AG04449 (cell line): Measurements from ENCODE around the gene FARSA.

Source experiments
- CTCF ChIA-PET: fragments of 350-600 bp; formaldehyde crosslinking; extraction: SDS; loops from one replicate; lab custom pipeline; 2021; ENCODE audit warnings: antibody characterized with exemption; lab: Yijun Ruan, JAX
- POLR2A ChIA-PET: fragments of 400-600, 350-600 bp; formaldehyde crosslinking; extraction: SDS; loops from one replicate; lab custom pipeline; 2020; ENCODE audit warnings: antibody characterized with exemption, inconsistent platforms; lab: Yijun Ruan, JAX
- DNase-seq: peaks from one replicate; pipeline ENCODE4 v3.0.0-alpha.2; 2010; ENCODE audit warnings: low read depth, low spot score
- H3K4me3 ChIP-seq: 2 replicates; pipeline ENCODE4 v1.5.1; 2011; ENCODE audit warnings: low read depth, mild to moderate bottlenecking, control low read depth, low read length
- TF ChIP-seq, protein P1 (sequence below): IDR thresholded peaks from one replicate; pipeline ENCODE4 v1.5.1; 2011; ENCODE audit warnings: mild to moderate bottlenecking, moderate library complexity, low read length, control low read depth, inconsistent platforms; ENCODE audit not compliant: insufficient read depth; ENCODE audit errors: missing control alignments

FARSA gene

DNA sequence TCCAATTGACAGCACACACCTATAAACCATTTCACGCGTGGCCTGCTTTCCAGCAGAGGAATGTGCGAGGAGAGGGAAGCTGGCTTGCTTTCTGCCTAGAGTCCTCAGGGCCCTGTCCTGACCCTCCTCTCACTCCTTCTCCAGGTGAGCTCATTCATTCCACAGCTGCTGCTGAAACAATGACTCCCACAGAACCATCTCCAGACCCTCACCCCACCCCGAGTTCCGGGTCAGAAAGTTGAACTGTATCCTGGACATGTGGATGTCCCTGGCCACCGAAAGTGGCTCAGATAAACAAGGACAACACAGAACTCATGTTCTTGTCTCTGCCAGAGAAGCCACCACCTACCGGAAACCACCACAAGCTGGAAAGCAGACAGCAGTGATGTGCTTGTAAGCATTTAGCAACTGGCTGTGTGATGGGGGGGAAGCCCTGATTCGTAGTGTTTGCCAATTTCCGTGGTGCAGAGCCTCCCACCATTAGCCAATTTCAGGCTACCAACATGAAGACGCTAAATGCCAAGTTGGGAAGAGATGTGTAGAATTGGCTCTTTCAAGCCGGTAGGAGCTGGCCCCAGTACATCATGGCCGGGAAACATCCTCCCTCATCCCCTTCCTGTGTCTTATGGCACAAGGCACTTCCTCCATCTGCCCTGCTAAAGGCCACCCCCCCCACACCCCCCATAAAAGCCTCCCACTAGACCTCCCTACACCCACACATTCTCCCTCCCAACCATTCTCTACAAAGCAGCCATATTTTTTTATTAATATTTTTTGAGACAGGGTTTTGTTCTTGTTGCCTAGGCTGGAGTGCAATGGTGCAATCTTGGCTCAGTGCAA, 19.4 kb downstream of the FARSA start:
- no peak overlapping the region for H3K4me3 ChIP-seq
- DNase-seq, result no peak
- POLR2A ChIA-PET, result no interaction called here
- CTCF ChIA-PET, result interaction anchor here (0.9 to 1.4 kb wide), 3 partner anchors 24 to 194 kb away, joined by 3 to 7 read pairs (median 4); no protein-coding TSS in a partner anchor
- TF ChIP-seq, protein P1, sequence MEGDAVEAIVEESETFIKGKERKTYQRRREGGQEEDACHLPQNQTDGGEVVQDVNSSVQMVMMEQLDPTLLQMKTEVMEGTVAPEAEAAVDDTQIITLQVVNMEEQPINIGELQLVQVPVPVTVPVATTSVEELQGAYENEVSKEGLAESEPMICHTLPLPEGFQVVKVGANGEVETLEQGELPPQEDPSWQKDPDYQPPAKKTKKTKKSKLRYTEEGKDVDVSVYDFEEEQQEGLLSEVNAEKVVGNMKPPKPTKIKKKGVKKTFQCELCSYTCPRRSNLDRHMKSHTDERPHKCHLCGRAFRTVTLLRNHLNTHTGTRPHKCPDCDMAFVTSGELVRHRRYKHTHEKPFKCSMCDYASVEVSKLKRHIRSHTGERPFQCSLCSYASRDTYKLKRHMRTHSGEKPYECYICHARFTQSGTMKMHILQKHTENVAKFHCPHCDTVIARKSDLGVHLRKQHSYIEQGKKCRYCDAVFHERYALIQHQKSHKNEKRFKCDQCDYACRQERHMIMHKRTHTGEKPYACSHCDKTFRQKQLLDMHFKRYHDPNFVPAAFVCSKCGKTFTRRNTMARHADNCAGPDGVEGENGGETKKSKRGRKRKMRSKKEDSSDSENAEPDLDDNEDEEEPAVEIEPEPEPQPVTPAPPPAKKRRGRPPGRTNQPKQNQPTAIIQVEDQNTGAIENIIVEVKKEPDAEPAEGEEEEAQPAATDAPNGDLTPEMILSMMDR, result no peak

DNA sequence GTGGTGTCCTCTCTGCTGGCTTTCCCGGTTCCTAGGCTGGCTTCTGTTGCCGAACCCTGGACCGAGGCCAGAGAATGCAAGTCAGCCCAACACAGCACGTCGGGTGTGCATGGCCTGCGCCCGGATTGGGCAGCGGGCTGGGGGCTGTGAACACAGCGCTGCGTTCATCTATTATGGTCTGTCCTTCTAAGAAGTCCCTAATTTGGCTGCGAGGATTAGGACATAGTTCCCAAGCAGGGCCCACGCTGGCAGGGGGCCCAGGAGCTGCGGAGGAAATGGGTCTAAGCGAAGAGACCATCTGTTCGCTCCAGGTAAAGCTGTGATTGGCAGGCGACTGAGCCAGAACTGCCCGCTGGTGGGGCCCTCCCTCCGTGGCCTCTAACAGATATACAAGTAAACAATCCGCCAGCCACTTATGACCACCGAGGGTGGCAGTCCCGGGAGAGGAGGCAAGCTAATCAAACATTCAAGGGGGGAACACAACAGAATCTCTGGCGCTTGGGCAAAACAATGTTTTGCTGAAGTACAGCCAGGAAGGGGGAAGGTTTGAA, 20.4 kb downstream of the FARSA start:
- POLR2A ChIA-PET, result no interaction called here
- DNase-seq, result no peak
- no peak overlapping the region for H3K4me3 ChIP-seq
- CTCF ChIA-PET, result interaction anchor here (0.9 to 1.4 kb wide), 5 partner anchors 14 to 193 kb away, joined by 3 to 7 read pairs (median 4); no protein-coding TSS in a partner anchor
- TF ChIP-seq, protein P1, result no peak

DNA sequence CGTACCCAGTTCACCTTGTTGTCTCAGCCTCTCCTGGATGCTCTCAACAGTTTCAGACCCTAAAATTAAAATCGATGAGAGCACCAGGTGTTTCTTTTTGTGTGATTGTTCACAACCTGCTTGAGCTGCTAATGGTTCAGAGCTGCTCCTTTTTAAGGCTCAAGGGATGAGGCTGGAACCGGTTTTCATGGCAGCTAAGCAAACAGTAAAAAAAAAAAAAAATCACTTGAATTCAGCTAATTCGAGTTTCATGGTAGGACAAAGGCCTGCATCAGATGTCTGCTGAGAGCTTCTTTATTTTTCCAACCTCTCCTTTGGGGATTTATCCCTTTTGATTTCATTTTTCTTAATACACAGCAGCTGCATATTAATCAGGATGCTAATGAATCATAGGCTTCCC, 20.9 kb downstream of the FARSA start:
- H3K4me3 ChIP-seq, result no peak overlapping the region
- ChIA-PET POLR2A (no interaction called here), CTCF (interaction anchor here (0.9 to 1.3 kb wide), 3 partner anchors 13 to 22 kb away, joined by 3 to 5 read pairs (median 3); no protein-coding TSS in a partner anchor)
- DNase-seq, result no peak
- TF ChIP-seq, protein P1, result no peak

DNA sequence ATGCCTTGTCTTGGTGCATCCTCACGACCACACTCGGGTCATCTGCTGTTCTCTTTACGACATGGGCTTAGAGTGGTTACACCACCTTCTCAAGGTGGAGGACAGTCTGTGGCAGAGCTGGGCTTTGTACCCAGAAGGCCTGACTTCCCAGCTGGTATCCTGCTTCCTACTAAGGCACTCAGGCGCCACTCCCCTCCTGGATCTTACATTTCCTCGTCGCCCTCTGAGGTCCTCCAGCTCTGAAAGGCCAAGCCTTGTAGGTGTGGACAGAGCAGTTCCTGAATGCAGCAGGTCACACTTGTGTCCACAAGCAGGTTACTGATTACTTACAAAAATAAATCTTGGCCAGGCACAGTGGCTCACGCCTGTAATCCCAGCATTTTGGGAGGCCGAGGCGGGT, 26.3 kb downstream of the FARSA start:
- no peak overlapping the region for H3K4me3 ChIP-seq
- TF ChIP-seq, protein P1, result no peak
- no peak for DNase-seq
- POLR2A ChIA-PET, result interaction anchor here (1.0 kb wide), 1 partner anchor 12 kb away, joined by 3 read pairs; the partner anchor contains the start of gene SYCE2
- CTCF ChIA-PET, result no interaction called here

DNA sequence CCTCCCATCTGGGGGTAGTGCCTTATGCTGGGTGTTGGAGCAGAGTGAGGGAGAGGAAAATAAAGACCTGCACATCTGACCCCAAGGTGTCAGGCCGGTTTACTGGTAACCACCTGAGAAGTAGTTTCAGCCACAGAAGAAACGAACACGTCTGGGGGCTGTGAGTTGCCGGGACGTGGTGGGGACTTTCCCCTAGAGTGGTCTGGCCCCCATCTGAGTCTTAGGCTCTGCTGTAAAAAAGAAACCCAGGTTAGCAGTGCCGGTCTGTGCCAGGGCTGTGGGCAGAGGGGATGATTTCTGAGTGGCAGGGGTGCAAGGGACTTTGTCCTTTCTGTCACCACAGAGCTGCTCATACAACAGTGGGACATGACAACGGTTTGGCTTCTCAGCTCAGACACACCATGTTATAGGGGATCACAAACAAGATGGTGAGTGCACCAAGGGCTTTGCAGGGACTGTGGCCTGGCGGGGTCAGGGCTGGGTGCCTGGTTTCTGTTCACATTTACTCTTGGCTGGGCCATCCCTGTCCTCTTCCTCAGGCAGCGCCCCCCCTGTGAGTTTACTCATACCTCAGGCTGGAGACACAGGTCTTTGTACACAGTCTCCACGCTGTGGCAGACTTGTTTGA, 33.5 kb downstream of the FARSA start:
- DNase-seq, result no peak
- TF ChIP-seq, protein P1, result no peak
- no peak overlapping the region for H3K4me3 ChIP-seq
- CTCF ChIA-PET, result interaction anchor here (1.2 to 1.3 kb wide), 2 partner anchors 12 to 18 kb away, joined by 3 to 5 read pairs; no protein-coding TSS in a partner anchor
- POLR2A ChIA-PET, result no interaction called here
